Natural killer cell (primary cell): ENCODE data around the gene CEP350. TPM values are rescaled to one million over a fixed set of nuclear protein-coding genes. Genes with fewer than 3 reads are reported as not detected.

Experiments used
- ATAC-seq, 3 donors: fragments of 150-1000 bp in 2 of 3; fragments of 200-7000 bp in 1 of 3; cut with Tn5 transposase; 1 replicate in 1 of 3; 2 replicates in 2 of 3; pipeline ENCODE4 v1.10.0; 2021; ENCODE audit warnings: mild to moderate bottlenecking in 2 of 3, moderate library complexity in 2 of 3
- DNase-seq, 2 donors: peaks; one replicate each; pipeline versions ENCODE4 v3.0.0 to v3.0.0-alpha.2; 2013 to 2021; ENCODE audit warnings: mixed read lengths in 1 of 2
- H3K27ac ChIP-seq: one replicate; pipeline ENCODE4 v1.5.1; 2013; ENCODE audit warnings: mild to moderate bottlenecking, low read length
- H3K27me3 ChIP-seq: one replicate; pipeline ENCODE4 v1.6.1; 2013; ENCODE audit warnings: low read length; ENCODE audit not compliant: control insufficient read depth, insufficient read depth
- H3K36me3 ChIP-seq: one replicate; pipeline ENCODE4 v1.6.1; 2013; ENCODE audit warnings: low read length; ENCODE audit not compliant: control insufficient read depth, insufficient read depth
- H3K4me1 ChIP-seq: one replicate; pipeline ENCODE4 v1.6.1; 2013; ENCODE audit warnings: low read length; ENCODE audit not compliant: control insufficient read depth, insufficient read depth
- H3K4me3 ChIP-seq: one replicate; pipeline ENCODE4 v1.5.1; 2013; ENCODE audit warnings: low read length
- H3K9me3 ChIP-seq: one replicate; pipeline ENCODE4 v1.6.1; 2013; ENCODE audit warnings: low read length; ENCODE audit not compliant: control insufficient read depth, insufficient read depth
- H3K27ac Mint-ChIP-seq, 2 donors: one replicate each; pipeline ENCODE4 v1.8.0; 2022; ENCODE audit warnings: mild to moderate bottlenecking in 2 of 2, mixed read lengths in 2 of 2, moderate library complexity in 1 of 2
- H3K27me3 Mint-ChIP-seq, 2 donors: one replicate each; pipeline ENCODE4 v1.8.0; 2022; ENCODE audit warnings: low read depth in 2 of 2, mixed read lengths in 2 of 2
- H3K36me3 Mint-ChIP-seq: one replicate; pipeline ENCODE4 v1.8.0; 2022; ENCODE audit warnings: mixed read lengths
- H3K4me1 Mint-ChIP-seq, 2 donors: one replicate each; pipeline ENCODE4 v1.8.0; 2022; ENCODE audit warnings: mixed read lengths in 2 of 2
- H3K4me3 Mint-ChIP-seq: one replicate; pipeline ENCODE4 v1.8.0; 2022; ENCODE audit warnings: mild to moderate bottlenecking, moderate library complexity, mixed read lengths
- H3K9me3 Mint-ChIP-seq, 2 donors: one replicate each; pipeline ENCODE4 v1.8.0; 2022; ENCODE audit warnings: mixed read lengths in 2 of 2
- CTCF ChIP-seq: fragments of 200-600 bp; IDR thresholded peaks from one replicate; pipeline ENCODE4 v1.8.0; 2022; ENCODE audit warnings: antibody characterized with exemption
- WGBS: methylation state at CpG from one replicate; pipeline ENCODE4 v1.1.7; 2013; ENCODE audit warnings: missing lambda C conversion rate; ENCODE audit not compliant: insufficient coverage; 5-methylcytosine and 5-hydroxymethylcytosine counted together
- intact Hi-C: fragments of 100-400 bp; cut with micrococcal nuclease; formaldehyde crosslinking; loops from one replicate; pipeline ENCODE4 v1.14.2; 2022
- total RNA-seq, 4 donors: library from RNA; stranded (reverse); fragments of 120-200 nt in 1 of 4; gene quantifications; one replicate each; pipeline versions ENCODE4 v1.2.3 to v1.2.4, GENCODE V29; 2013 to 2022

The CEP350 gene
- total RNA-seq, 3 donors from 2014 or later (not counting 1 experiment from before 2014, with no cell fraction given): 66.9 to 83.7 (median 75.3) TPM

GRCh38 chr1:180145446-180145845 lies 190.8 kb downstream of the CEP350 start:
- WGBS: 100% methylated on average over 2 of the region's 3 CpGs
- no peak overlapping the region for H3K4me3 Mint-ChIP-seq

DNA sequence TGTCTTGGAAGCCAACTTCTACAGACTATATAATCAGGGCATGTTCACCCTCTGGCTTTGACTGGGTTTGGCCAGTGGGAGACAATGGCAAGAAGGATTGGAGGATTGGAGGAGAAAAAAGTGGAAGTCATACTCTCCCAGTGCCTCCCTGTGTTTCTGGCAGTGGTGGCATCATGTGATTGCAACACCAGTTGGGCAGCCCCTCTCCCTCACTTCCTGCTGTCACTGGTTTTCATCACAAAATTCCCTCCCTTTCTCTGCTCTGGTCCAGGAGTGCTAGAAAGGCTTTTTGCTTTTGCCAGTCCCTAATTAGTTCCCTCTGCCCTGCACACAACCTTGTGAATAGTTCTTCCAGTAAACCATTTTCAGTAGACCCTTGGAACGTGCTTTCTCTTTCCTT lies 196.4 kb downstream of the CEP350 start:
- DNase-seq (no peak), ATAC-seq (no peak)
- Mint-ChIP-seq H3K4me3 (no peak overlapping the region), H3K27me3 (no peaks in the 10 kb centered on the region), H3K36me3 (no peaks in the 10 kb centered on the region), H3K27ac (no peak overlapping the region), H3K9me3 (no peaks in the 10 kb centered on the region), H3K4me1 (peaks cover 17 to 19% of the 10 kb centered on the region in 2 donors)
- 92% methylated on average over 1 of the region's 1 CpG for WGBS
- intact Hi-C loops: loop anchor here (5.0 to 10.0 kb wide), 2 partner anchors 196 to 269 kb away; partner anchors contain the start of genes CEP350 and TOR1AIP1
- no peaks in the 10 kb centered on the region for H3K27me3 ChIP-seq
- H3K4me3 ChIP-seq: no peak overlapping the region
- H3K9me3 ChIP-seq: no peaks in the 10 kb centered on the region
- H3K27ac ChIP-seq: no peak overlapping the region
- H3K36me3 ChIP-seq: no peaks in the 10 kb centered on the region
- no peak for TF ChIP-seq CTCF
- peaks cover 14% of the 10 kb centered on the region for H3K4me1 ChIP-seq

More at GRCh38 chr1:180145446-180145845, 190.8 kb downstream of the CEP350 start:
- intact Hi-C loops: no loop called here
- H3K36me3 ChIP-seq: no peaks in the 10 kb centered on the region
- TF ChIP-seq CTCF: no peak
- Mint-ChIP-seq H3K27ac (no peak overlapping the region), H3K36me3 (no peaks in the 10 kb centered on the region), H3K9me3 (no peaks in the 10 kb centered on the region), H3K4me1 (no peaks in the 10 kb centered on the region), H3K27me3 (peaks cover 0 to 3% of the 10 kb centered on the region in 2 donors)
- H3K4me1 ChIP-seq: no peaks in the 10 kb centered on the region
- no peaks in the 10 kb centered on the region for H3K27me3 ChIP-seq
- DNase-seq (no peak), ATAC-seq (no peak)
- H3K27ac ChIP-seq: no peak overlapping the region
- no peaks in the 10 kb centered on the region for H3K9me3 ChIP-seq
- no peak overlapping the region for H3K4me3 ChIP-seq

- no peak for ATAC-seq
- no peaks in the 10 kb centered on the region for H3K27me3 Mint-ChIP-seq
- no peaks in the 10 kb centered on the region for H3K9me3 ChIP-seq
- H3K36me3 Mint-ChIP-seq: no peaks in the 10 kb centered on the region
- H3K4me3 ChIP-seq: no peak overlapping the region
- 90% methylated on average over 2 of the region's 3 CpGs for WGBS
- peaks cover 18% of the 10 kb centered on the region for H3K4me1 ChIP-seq
- H3K27ac ChIP-seq: no peak overlapping the region
- no peak overlapping the region for H3K4me3 Mint-ChIP-seq
- no peak overlapping the region for H3K27ac Mint-ChIP-seq
- no peak for TF ChIP-seq CTCF
- peaks cover 22 to 24% of the 10 kb centered on the region in 2 donors for H3K4me1 Mint-ChIP-seq
- H3K36me3 ChIP-seq: no peaks in the 10 kb centered on the region
- intact Hi-C loops: loop anchor here (5.0 to 10.0 kb wide), 2 partner anchors 197 to 269 kb away; partner anchors contain the start of genes CEP350 and TOR1AIP1
- H3K27me3 ChIP-seq: no peaks in the 10 kb centered on the region
- H3K9me3 Mint-ChIP-seq: no peaks in the 10 kb centered on the region
- DNase-seq: no peak
Observed at GRCh38 chr1:180151508-180151907, 196.9 kb downstream of the CEP350 start.

GRCh38 chr1:180152588-180152987 lies 198.0 kb downstream of the CEP350 start:
- peaks cover 28 to 30% of the 10 kb centered on the region in 2 donors for H3K4me1 Mint-ChIP-seq
- H3K27me3 Mint-ChIP-seq: no peaks in the 10 kb centered on the region
- WGBS: 92% methylated on average over 6 of the region's 6 CpGs
- H3K4me3 Mint-ChIP-seq: peak overlapping the region; percentile 15
- intact Hi-C loops: loop anchor here (5.0 to 10.0 kb wide), 2 partner anchors 198 to 270 kb away; partner anchors contain the start of genes CEP350 and TOR1AIP1
- Histone ChIP-seq H3K4me3 (no peak overlapping the region), H3K27me3 (no peaks in the 10 kb centered on the region), H3K36me3 (no peaks in the 10 kb centered on the region), H3K9me3 (no peaks in the 10 kb centered on the region), H3K4me1 (peaks cover 20% of the 10 kb centered on the region), H3K27ac (no peak overlapping the region)
- no peak overlapping the region for H3K27ac Mint-ChIP-seq
- no peak for TF ChIP-seq CTCF
- DNase-seq: no peak
- no peaks in the 10 kb centered on the region for H3K36me3 Mint-ChIP-seq
- ATAC-seq: no peak
- H3K9me3 Mint-ChIP-seq: no peaks in the 10 kb centered on the region
